Measurements from ENCODE around the gene WASF3.

Gene WASF3

GRCh38 chr13:26590379-26590778, 32.9 kb downstream of the WASF3 start:
- no peak for DNase-seq

GRCh38 chr13:26590951-26591350, 33.5 kb downstream of the WASF3 start:
- no peak for DNase-seq

GRCh38 chr13:26591672-26592071, 34.2 kb downstream of the WASF3 start:
- no peak for DNase-seq

GRCh38 chr13:26593661-26594060, 36.2 kb downstream of the WASF3 start:
- no peak for DNase-seq

GRCh38 chr13:26594363-26594762, 36.9 kb downstream of the WASF3 start:
- DNase-seq: no peak

GRCh38 chr13:26596458-26596857, 39.0 kb downstream of the WASF3 start:
- no peak for DNase-seq

- DNase-seq: no peak
These were observed 41.9 kb downstream of the WASF3 start for GRCh38 chr13:26599403-26599802.

- no peak for DNase-seq
These were observed 42.4 kb downstream of the WASF3 start for GRCh38 chr13:26599860-26600259.

- DNase-seq: no peak
These were observed 42.9 kb downstream of the WASF3 start for GRCh38 chr13:26600343-26600742.

GRCh38 chr13:26601669-26602068, 44.2 kb downstream of the WASF3 start:
- DNase-seq: no peak

GRCh38 chr13:26602783-26603182, 45.3 kb downstream of the WASF3 start:
- DNase-seq: no peak

- DNase-seq: no peak
These were observed 47.5 kb downstream of the WASF3 start for GRCh38 chr13:26604784-26605545.

GRCh38 chr13:26605845-26606244, 48.4 kb downstream of the WASF3 start:
- DNase-seq: no peak

GRCh38 chr13:26606631-26607030, 49.1 kb downstream of the WASF3 start:
- DNase-seq: no peak

GRCh38 chr13:26614721-26615120, 57.2 kb downstream of the WASF3 start:
- DNase-seq: peak; percentile 12

GRCh38 chr13:26616126-26616525, 58.6 kb downstream of the WASF3 start:
- DNase-seq: peak; percentile 37

- no peak for DNase-seq
These were observed 61.2 kb downstream of the WASF3 start for GRCh38 chr13:26618726-26619125.

- no peak for DNase-seq
These were observed 61.9 kb downstream of the WASF3 start for GRCh38 chr13:26619358-26619757.

- DNase-seq: no peak
These were observed 64.4 kb downstream of the WASF3 start for GRCh38 chr13:26621731-26622401.

- no peak for DNase-seq
These were observed 65.6 kb downstream of the WASF3 start for GRCh38 chr13:26623125-26623524.

- no peak for DNase-seq
These were observed 67.1 kb downstream of the WASF3 start for GRCh38 chr13:26624572-26624971.

- no peak for DNase-seq
These were observed 68.8 kb downstream of the WASF3 start for GRCh38 chr13:26626271-26626670.

GRCh38 chr13:26628706-26629105, 71.2 kb downstream of the WASF3 start:
- DNase-seq: no peak

- no peak for DNase-seq
These were observed 71.9 kb downstream of the WASF3 start for GRCh38 chr13:26629260-26629825.

Measured in NCI-H446 treated with DMSO at 0.1 percent for 48 hours (cell line).